ENCODE measurements around the gene PIK3R5. TPM values are rescaled to one million over a fixed set of nuclear protein-coding genes. Genes with fewer than 3 reads are reported as not detected.

The PIK3R5 gene
- total RNA-seq, 1 experiment from 2014 or later = 5.9 TPM

GRCh38 chr17:8884336-8884990 lies 81.0 kb downstream of the PIK3R5 start:
- Mint-ChIP-seq H3K27me3 (ENCODE audit: low read depth) (no peaks in the 10 kb centered on the region; the same call in 1 of the 2 replicates), H3K9me3 (no peaks in the 10 kb centered on the region), H3K4me1 (no peaks in the 10 kb centered on the region; the same call in 1 of the 2 replicates), H3K36me3 (no peaks in the 10 kb centered on the region), H3K4me3 (no peak overlapping the region), H3K27ac (no peak overlapping the region)
- DNase-seq (ENCODE audit: low spot score) (no peak), ATAC-seq (no peak)
- POLR2A ChIA-PET = no interaction called here
- no peak for TF ChIP-seq CREB1 (CRISPR knock-in tag; IDR thresholded peaks at IDR 0.05)
- no peak for TF ChIP-seq ZNF138 (CRISPR knock-in tag; conservative IDR thresholded peaks at IDR 0.05)
- TF ChIP-seq, protein P1, sequence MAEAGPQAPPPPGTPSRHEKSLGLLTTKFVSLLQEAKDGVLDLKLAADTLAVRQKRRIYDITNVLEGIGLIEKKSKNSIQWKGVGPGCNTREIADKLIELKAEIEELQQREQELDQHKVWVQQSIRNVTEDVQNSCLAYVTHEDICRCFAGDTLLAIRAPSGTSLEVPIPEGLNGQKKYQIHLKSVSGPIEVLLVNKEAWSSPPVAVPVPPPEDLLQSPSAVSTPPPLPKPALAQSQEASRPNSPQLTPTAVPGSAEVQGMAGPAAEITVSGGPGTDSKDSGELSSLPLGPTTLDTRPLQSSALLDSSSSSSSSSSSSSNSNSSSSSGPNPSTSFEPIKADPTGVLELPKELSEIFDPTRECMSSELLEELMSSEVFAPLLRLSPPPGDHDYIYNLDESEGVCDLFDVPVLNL (CRISPR knock-in tag; IDR thresholded peaks at IDR 0.05; ENCODE audit: borderline replicate concordance, low read depth) = no peak
- TF ChIP-seq, protein P2, sequence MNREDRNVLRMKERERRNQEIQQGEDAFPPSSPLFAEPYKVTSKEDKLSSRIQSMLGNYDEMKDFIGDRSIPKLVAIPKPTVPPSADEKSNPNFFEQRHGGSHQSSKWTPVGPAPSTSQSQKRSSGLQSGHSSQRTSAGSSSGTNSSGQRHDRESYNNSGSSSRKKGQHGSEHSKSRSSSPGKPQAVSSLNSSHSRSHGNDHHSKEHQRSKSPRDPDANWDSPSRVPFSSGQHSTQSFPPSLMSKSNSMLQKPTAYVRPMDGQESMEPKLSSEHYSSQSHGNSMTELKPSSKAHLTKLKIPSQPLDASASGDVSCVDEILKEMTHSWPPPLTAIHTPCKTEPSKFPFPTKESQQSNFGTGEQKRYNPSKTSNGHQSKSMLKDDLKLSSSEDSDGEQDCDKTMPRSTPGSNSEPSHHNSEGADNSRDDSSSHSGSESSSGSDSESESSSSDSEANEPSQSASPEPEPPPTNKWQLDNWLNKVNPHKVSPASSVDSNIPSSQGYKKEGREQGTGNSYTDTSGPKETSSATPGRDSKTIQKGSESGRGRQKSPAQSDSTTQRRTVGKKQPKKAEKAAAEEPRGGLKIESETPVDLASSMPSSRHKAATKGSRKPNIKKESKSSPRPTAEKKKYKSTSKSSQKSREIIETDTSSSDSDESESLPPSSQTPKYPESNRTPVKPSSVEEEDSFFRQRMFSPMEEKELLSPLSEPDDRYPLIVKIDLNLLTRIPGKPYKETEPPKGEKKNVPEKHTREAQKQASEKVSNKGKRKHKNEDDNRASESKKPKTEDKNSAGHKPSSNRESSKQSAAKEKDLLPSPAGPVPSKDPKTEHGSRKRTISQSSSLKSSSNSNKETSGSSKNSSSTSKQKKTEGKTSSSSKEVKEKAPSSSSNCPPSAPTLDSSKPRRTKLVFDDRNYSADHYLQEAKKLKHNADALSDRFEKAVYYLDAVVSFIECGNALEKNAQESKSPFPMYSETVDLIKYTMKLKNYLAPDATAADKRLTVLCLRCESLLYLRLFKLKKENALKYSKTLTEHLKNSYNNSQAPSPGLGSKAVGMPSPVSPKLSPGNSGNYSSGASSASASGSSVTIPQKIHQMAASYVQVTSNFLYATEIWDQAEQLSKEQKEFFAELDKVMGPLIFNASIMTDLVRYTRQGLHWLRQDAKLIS (CRISPR knock-in tag; IDR thresholded peaks at IDR 0.05; ENCODE audit: borderline replicate concordance) = no peak
- TF ChIP-seq TEAD1 (CRISPR knock-in tag; IDR thresholded peaks at IDR 0.05) = no peak
- no peak for TF ChIP-seq IRF2 (CRISPR knock-in tag; IDR thresholded peaks at IDR 0.05; ENCODE audit: borderline replicate concordance, low read depth)
- no peak for TF ChIP-seq E2F1 (CRISPR knock-in tag; IDR thresholded peaks at IDR 0.05)
- no peak for TF ChIP-seq ZNF423 (CRISPR knock-in tag; IDR thresholded peaks at IDR 0.05)
- CTCF ChIA-PET = no interaction called here

DNA sequence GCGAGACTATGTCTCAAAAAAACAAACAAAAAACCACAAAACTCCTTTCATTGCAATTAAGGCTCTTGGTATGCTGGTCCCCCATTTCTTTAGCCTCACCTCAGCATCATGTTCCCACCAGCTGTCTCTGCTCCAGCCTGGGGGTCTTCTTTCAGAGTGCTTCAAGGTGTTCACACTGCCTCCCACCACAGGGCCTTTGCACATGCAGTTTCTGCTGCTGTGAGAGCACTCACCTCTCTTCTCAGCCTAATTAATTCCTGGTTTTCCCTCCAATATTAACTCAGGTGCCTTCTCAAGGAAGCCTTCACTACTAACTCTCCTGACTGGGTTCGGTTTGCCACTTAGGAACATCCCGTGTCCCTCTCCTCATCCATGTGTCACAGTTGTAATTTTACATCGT lies 82.2 kb downstream of the PIK3R5 start:
- no peaks in the 10 kb centered on the region; the same call in 1 of the 2 replicates for H3K27me3 Mint-ChIP-seq (ENCODE audit: low read depth)
- no peak overlapping the region for H3K4me3 Mint-ChIP-seq
- H3K4me1 Mint-ChIP-seq = no peaks in the 10 kb centered on the region
- no peak for DNase-seq (ENCODE audit: low spot score)
- no peaks in the 10 kb centered on the region for H3K9me3 Mint-ChIP-seq
- no peaks in the 10 kb centered on the region for H3K36me3 Mint-ChIP-seq
- ChIA-PET CTCF (no interaction called here), POLR2A (no interaction called here)
- H3K27ac Mint-ChIP-seq = no peak overlapping the region
- no peak for ATAC-seq
- TF ChIP-seq NFE2L1 (CRISPR knock-in tag; IDR thresholded peaks at IDR 0.05) (no peak), ETV6 (CRISPR knock-in tag; IDR thresholded peaks at IDR 0.05) (no peak), CBFB (CRISPR knock-in tag; IDR thresholded peaks at IDR 0.05; ENCODE audit: low read depth) (no peak), USF1 (CRISPR knock-in tag; IDR thresholded peaks at IDR 0.05) (no peak), OVOL2 (CRISPR knock-in tag; IDR thresholded peaks at IDR 0.05; ENCODE audit: borderline replicate concordance) (no peak), ZBTB43 (CRISPR knock-in tag; IDR thresholded peaks at IDR 0.05) (no peak), KAT7 (CRISPR knock-in tag; IDR thresholded peaks at IDR 0.05; ENCODE audit: borderline replicate concordance) (no peak), ZMAT4 (CRISPR knock-in tag; IDR thresholded peaks at IDR 0.05) (no peak), ZNF121 (CRISPR knock-in tag; IDR thresholded peaks at IDR 0.05) (no peak), RORB (CRISPR knock-in tag; IDR thresholded peaks at IDR 0.05) (no peak)
- TF ChIP-seq, protein P3, sequence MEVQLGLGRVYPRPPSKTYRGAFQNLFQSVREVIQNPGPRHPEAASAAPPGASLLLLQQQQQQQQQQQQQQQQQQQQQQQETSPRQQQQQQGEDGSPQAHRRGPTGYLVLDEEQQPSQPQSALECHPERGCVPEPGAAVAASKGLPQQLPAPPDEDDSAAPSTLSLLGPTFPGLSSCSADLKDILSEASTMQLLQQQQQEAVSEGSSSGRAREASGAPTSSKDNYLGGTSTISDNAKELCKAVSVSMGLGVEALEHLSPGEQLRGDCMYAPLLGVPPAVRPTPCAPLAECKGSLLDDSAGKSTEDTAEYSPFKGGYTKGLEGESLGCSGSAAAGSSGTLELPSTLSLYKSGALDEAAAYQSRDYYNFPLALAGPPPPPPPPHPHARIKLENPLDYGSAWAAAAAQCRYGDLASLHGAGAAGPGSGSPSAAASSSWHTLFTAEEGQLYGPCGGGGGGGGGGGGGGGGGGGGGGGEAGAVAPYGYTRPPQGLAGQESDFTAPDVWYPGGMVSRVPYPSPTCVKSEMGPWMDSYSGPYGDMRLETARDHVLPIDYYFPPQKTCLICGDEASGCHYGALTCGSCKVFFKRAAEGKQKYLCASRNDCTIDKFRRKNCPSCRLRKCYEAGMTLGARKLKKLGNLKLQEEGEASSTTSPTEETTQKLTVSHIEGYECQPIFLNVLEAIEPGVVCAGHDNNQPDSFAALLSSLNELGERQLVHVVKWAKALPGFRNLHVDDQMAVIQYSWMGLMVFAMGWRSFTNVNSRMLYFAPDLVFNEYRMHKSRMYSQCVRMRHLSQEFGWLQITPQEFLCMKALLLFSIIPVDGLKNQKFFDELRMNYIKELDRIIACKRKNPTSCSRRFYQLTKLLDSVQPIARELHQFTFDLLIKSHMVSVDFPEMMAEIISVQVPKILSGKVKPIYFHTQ (CRISPR knock-in tag; IDR thresholded peaks at IDR 0.05) = no peak

All from WTC11 (cell line).